ENCODE data around the gene AKR1A1. TPM values are rescaled to one million over a fixed set of nuclear protein-coding genes. Genes with fewer than 3 reads are reported as not detected.
"Not testable (repeated sequence)": the region's sequence is repeated elsewhere in the genome, so short reads cannot be mapped to it uniquely, and the experiment has no call there.

Gene AKR1A1
- total RNA-seq, 1 donor from 2014 or later, result 182 TPM

DNA sequence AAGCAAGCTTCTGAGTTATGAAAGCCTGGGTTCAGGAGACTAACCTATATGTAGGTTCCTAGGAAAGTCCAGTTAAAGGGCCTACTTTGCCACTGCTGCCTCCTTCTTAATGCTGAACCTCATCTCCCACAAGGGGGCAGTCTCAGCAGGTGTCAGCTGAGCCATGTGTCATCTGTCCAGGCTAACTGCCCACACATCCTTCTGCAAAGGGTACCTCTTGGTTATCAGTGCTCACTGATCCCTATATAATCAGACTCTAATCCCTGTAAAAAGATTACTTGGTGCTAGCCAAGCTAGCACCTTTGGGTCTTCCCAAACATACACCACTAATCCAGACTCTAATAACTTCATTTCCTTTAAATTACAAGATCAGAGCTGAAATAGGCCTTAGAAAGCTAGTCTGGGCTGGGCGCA is 38.0 kb upstream of the AKR1A1 start:
- peaks cover 4% of the 10 kb centered on the region for H3K36me3 Mint-ChIP-seq (ENCODE audit: unreplicated experiment)
- no peak overlapping the region for H3K27ac Mint-ChIP-seq (ENCODE audit: unreplicated experiment)
- H3K27me3 Mint-ChIP-seq (ENCODE audit: unreplicated experiment), result peaks cover 14% of the 10 kb centered on the region
- H3K4me3 Mint-ChIP-seq (ENCODE audit: unreplicated experiment), result no peak overlapping the region
- H3K4me1 Mint-ChIP-seq (ENCODE audit: low read depth, unreplicated experiment), result peaks cover 33% of the 10 kb centered on the region
- peak; percentile 59 for DNase-seq
- H3K9me3 Mint-ChIP-seq (ENCODE audit: unreplicated experiment), result peaks cover 4% of the 10 kb centered on the region
- TF ChIP-seq, protein P1, sequence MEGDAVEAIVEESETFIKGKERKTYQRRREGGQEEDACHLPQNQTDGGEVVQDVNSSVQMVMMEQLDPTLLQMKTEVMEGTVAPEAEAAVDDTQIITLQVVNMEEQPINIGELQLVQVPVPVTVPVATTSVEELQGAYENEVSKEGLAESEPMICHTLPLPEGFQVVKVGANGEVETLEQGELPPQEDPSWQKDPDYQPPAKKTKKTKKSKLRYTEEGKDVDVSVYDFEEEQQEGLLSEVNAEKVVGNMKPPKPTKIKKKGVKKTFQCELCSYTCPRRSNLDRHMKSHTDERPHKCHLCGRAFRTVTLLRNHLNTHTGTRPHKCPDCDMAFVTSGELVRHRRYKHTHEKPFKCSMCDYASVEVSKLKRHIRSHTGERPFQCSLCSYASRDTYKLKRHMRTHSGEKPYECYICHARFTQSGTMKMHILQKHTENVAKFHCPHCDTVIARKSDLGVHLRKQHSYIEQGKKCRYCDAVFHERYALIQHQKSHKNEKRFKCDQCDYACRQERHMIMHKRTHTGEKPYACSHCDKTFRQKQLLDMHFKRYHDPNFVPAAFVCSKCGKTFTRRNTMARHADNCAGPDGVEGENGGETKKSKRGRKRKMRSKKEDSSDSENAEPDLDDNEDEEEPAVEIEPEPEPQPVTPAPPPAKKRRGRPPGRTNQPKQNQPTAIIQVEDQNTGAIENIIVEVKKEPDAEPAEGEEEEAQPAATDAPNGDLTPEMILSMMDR (IDR thresholded peaks at IDR 0.05; ENCODE audit: partially characterized antibody, unreplicated experiment), result peak; percentile 70

DNA sequence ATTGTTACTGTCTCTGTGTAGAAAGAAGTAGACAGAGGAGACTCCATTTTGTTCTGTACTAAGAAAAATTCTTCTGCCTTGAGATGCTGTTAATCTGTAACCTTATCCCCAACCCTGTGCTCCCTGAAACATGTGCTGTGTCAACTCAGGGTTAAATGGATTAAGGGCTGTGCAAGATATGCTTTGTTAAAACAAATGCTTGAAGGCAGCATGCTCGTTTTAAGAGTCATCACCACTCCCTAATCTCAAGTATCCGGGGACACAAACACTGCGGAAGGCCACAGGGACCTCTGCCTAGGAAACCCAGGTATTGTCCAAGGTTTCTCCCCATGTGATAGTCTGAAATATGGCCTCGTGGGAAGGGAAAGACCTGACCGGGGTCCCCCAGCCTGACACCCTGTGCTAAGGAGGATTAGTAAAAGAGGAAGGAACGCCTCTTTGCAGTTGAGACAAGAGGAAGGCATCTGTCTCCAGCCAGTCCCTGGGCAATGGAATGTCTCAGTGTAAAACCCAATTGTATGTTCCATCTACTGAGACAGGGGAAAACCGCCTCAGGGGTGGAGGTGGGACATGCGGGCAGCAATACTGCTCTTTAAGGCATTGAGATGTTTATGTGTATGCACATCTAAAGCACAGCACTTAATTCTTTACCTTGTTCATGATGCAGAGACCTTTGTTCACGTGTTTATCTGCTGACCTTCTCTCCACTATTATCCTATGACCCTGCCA is 36.9 kb upstream of the AKR1A1 start:
- not testable (repeated sequence) for H3K9me3 Mint-ChIP-seq (ENCODE audit: unreplicated experiment); DNase-seq; H3K36me3 Mint-ChIP-seq (ENCODE audit: unreplicated experiment)
- Mint-ChIP-seq H3K27me3 (ENCODE audit: unreplicated experiment) (peaks cover 17% of the 10 kb centered on the region), H3K27ac (ENCODE audit: unreplicated experiment) (peak overlapping the region; percentile 43), H3K4me1 (ENCODE audit: low read depth, unreplicated experiment) (peaks cover 35% of the 10 kb centered on the region), H3K4me3 (ENCODE audit: unreplicated experiment) (peak overlapping the region; percentile 74)

DNA sequence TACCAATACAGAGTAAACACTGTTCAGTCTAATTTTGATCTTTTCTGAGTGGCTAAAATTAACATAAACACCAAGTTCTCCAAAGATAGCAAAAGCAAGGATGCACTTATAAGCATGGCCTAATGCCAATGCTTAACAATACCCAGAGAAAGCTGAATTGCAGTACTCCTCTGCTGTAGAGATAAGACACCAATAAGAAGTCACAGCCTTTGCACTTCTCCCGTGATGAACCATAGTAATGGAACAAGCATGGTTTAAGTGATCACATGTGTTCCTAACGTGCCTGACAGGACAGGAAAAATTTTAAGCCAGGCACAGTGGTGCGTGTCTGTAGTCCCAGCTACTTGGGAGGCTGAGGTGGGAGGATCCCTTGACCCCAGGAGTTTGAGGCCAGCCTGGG is 34.6 kb upstream of the AKR1A1 start:
- Mint-ChIP-seq H3K27me3 (ENCODE audit: unreplicated experiment) (peaks cover 17% of the 10 kb centered on the region), H3K4me3 (ENCODE audit: unreplicated experiment) (peak overlapping the region; percentile 58), H3K27ac (ENCODE audit: unreplicated experiment) (peak overlapping the region; percentile 56), H3K36me3 (ENCODE audit: unreplicated experiment) (peaks cover 4% of the 10 kb centered on the region), H3K9me3 (ENCODE audit: unreplicated experiment) (peaks cover 14% of the 10 kb centered on the region), H3K4me1 (ENCODE audit: low read depth, unreplicated experiment) (peaks cover 39% of the 10 kb centered on the region)
- TF ChIP-seq, protein P1 (IDR thresholded peaks at IDR 0.05; ENCODE audit: partially characterized antibody, unreplicated experiment), result no peak
- no peak for DNase-seq

DNA sequence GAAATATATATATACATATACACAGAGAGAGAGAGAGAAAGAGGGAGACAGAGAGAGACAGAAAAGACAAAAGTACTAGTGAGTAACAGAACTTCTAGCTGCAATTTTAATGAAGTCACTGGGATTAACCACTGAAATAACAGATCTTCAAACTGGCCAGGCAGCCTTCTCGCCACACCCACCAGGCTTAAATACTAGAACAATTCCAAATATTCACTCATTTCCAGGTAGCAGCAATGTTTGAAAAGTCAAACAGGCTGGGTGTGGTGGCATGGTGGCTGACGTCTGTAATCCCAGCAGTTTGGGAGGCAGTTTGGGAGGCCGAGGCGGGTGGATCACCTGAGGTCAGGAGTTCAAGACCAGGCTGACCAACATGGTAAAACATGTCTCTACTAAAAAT is 34.2 kb upstream of the AKR1A1 start:
- peaks cover 16% of the 10 kb centered on the region for H3K27me3 Mint-ChIP-seq (ENCODE audit: unreplicated experiment)
- peak overlapping the region; percentile 56 for H3K27ac Mint-ChIP-seq (ENCODE audit: unreplicated experiment)
- peaks cover 4% of the 10 kb centered on the region for H3K36me3 Mint-ChIP-seq (ENCODE audit: unreplicated experiment)
- DNase-seq, result no peak
- H3K9me3 Mint-ChIP-seq (ENCODE audit: unreplicated experiment), result peaks cover 16% of the 10 kb centered on the region
- H3K4me1 Mint-ChIP-seq (ENCODE audit: low read depth, unreplicated experiment), result peaks cover 39% of the 10 kb centered on the region
- TF ChIP-seq, protein P1 (IDR thresholded peaks at IDR 0.05; ENCODE audit: partially characterized antibody, unreplicated experiment), result no peak
- peak overlapping the region; percentile 58 for H3K4me3 Mint-ChIP-seq (ENCODE audit: unreplicated experiment)

DNA sequence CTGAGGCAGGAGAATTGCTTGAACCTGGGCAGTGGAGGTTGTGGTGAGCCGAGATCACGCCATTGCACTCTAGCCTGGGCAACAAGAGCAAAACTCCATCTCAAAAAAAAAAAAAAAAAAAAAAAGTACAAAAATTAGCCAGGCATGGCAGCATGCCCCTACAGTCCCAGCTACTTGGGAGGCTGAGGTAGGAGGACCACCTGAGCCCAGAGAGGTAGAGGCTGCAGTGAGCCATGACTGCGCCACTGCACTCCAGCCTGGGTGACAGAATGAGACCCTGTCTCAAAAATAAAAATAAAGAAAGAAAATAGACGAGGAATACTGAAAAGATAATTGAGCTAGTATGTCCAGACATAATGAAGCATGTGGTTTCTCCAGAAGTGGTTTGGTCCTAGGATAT is 32.3 kb upstream of the AKR1A1 start:
- Mint-ChIP-seq H3K27ac (ENCODE audit: unreplicated experiment) (peak overlapping the region; percentile 87), H3K4me3 (ENCODE audit: unreplicated experiment) (peak overlapping the region; percentile 98), H3K4me1 (ENCODE audit: low read depth, unreplicated experiment) (peaks cover 50% of the 10 kb centered on the region), H3K27me3 (ENCODE audit: unreplicated experiment) (peaks cover 29% of the 10 kb centered on the region), H3K9me3 (ENCODE audit: unreplicated experiment) (peaks cover 22% of the 10 kb centered on the region)
- not testable (repeated sequence) for H3K36me3 Mint-ChIP-seq (ENCODE audit: unreplicated experiment); DNase-seq

DNA sequence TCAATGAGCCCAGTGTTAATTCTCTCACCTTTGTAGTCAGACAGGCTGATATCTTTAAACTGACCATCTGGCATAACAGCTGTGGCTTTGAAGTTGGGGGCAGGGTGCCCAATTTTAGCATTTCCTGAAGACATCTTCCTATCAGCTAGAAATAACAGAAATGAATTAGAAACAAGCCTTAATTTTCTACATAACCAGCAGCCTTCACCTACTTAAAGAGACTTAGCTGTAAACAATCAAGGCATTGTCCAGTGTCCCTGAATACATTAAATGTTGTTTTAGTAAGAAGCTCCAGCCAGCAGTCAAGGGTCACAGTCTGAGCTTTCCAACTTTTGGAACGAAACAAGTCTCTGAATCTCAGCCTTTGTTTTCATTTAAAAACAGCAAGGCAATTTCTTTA is 31.7 kb upstream of the AKR1A1 start:
- peak overlapping the region; percentile 98 for H3K4me3 Mint-ChIP-seq (ENCODE audit: unreplicated experiment)
- peaks cover 22% of the 10 kb centered on the region for H3K9me3 Mint-ChIP-seq (ENCODE audit: unreplicated experiment)
- peaks cover 29% of the 10 kb centered on the region for H3K27me3 Mint-ChIP-seq (ENCODE audit: unreplicated experiment)
- no peak for DNase-seq
- peak overlapping the region; percentile 87 for H3K27ac Mint-ChIP-seq (ENCODE audit: unreplicated experiment)
- peaks cover 45% of the 10 kb centered on the region for H3K4me1 Mint-ChIP-seq (ENCODE audit: low read depth, unreplicated experiment)
- H3K36me3 Mint-ChIP-seq (ENCODE audit: unreplicated experiment), result peaks cover 4% of the 10 kb centered on the region
- TF ChIP-seq, protein P1 (IDR thresholded peaks at IDR 0.05; ENCODE audit: partially characterized antibody, unreplicated experiment), result no peak

DNA sequence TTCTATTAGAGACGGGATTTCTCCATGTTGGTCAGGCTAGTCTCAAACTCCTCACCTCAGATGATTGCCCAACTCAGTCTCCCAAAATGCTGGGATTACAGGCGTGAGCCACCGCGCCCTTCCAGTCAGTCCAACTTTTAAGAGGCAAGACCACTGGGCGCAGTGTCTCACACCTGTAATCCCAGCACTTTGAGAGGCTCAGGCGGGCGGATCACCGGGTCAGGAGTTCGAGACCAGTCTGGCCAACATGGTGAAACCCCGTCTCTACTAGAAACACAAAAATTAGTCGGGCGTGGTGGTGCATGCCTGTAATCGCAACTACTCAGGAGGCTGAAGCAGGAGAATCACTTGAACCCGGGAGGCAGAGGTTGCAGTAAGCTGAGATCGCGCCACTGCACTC is 30.9 kb upstream of the AKR1A1 start:
- not testable (repeated sequence) for H3K36me3 Mint-ChIP-seq (ENCODE audit: unreplicated experiment); DNase-seq
- Mint-ChIP-seq H3K9me3 (ENCODE audit: unreplicated experiment) (peaks cover 22% of the 10 kb centered on the region), H3K27ac (ENCODE audit: unreplicated experiment) (peak overlapping the region; percentile 91), H3K4me1 (ENCODE audit: low read depth, unreplicated experiment) (peaks cover 40% of the 10 kb centered on the region), H3K4me3 (ENCODE audit: unreplicated experiment) (peak overlapping the region; percentile 98), H3K27me3 (ENCODE audit: unreplicated experiment) (peaks cover 26% of the 10 kb centered on the region)

Data from glutamatergic neuron (in vitro differentiated cells).